Cardiac fibroblast (primary cell): Measurements from ENCODE around the gene ARID1B.

ENCODE experiments used
- DNase-seq, 2 donors: peaks; one replicate each; pipeline versions ENCODE4 v3.0.0 to v3.0.0-alpha.2; 2010; ENCODE audit warnings: low read depth in 2 of 2
- H3K4me3 ChIP-seq, 2 donors: replicated peaks in 1 of 2; 1 replicate in 1 of 2; 2 replicates in 1 of 2; pipeline ENCODE4 v1.5.1; 2011; ENCODE audit warnings: low read depth in 2 of 2, low read length in 2 of 2, mild to moderate bottlenecking in 2 of 2, moderate library complexity in 1 of 2
- CTCF ChIP-seq: IDR thresholded peaks from one replicate; pipeline ENCODE4 v1.5.1; 2011; ENCODE audit warnings: low read depth, mild to moderate bottlenecking, low read length, inconsistent platforms

ARID1B gene

GRCh38 chr6:157194643-157195042 is 417.5 kb downstream of the ARID1B start:
- H3K4me3 ChIP-seq, result no peak overlapping the region
- TF ChIP-seq CTCF, result no peak
- DNase-seq, result peak; percentile 11 to 25

- DNase-seq, result no peak
- TF ChIP-seq CTCF, result no peak
- H3K4me3 ChIP-seq, result no peak overlapping the region
Observed at GRCh38 chr6:157196391-157196790, 419.2 kb downstream of the ARID1B start.

GRCh38 chr6:157198425-157199279 is 421.5 kb downstream of the ARID1B start:
- peak; percentile 45 to 51 for DNase-seq
- H3K4me3 ChIP-seq, result no peak overlapping the region
- TF ChIP-seq CTCF, result no peak

- no peak for TF ChIP-seq CTCF
- no peak overlapping the region for H3K4me3 ChIP-seq
- no peak for DNase-seq
Observed at GRCh38 chr6:157200117-157200516, 422.9 kb downstream of the ARID1B start.

- no peak for TF ChIP-seq CTCF
- no peak for DNase-seq
- no peak overlapping the region for H3K4me3 ChIP-seq
Observed at GRCh38 chr6:157200611-157201010, 423.4 kb downstream of the ARID1B start.

GRCh38 chr6:157201083-157201482 is 423.9 kb downstream of the ARID1B start:
- TF ChIP-seq CTCF, result no peak
- no peak overlapping the region for H3K4me3 ChIP-seq
- no peak for DNase-seq
